Eye (tissue), 1 donor: ENCODE measurements around the gene OCA2.
A peak's percentile ranks its signal among the peaks of the same experiment; 100 is the strongest.
"Not testable (repeated sequence)": the region's sequence is repeated elsewhere in the genome, so short reads cannot be mapped to it uniquely, and the experiment has no call there.

ENCODE experiments used
- DNase-seq: peaks from one replicate; pipeline ENCODE4 v3.0.0-alpha.2; 2015

Gene OCA2

GRCh38 chr15:28021281-28022039 lies 77.7 kb downstream of the OCA2 start:
- peak; percentile 83 for DNase-seq

DNA sequence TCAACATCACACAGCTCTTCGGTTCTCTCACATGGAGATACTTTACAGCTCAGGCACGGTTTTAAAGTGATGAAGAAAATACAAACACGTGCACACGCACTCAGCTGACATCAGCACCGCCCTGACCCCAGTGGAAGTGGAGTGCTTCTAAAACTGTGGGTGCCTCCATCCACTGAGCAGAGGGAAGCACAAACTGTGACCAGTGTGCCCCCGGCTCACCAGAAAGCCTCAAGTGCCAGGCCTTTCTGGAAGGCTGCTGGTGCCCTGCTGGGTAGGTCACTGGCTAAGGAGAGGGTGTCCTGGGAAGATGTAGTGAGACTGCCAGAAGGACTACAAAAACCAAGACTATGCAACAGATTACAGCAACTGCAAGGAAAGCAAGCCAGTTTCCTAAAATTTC lies 78.5 kb downstream of the OCA2 start:
- no peak for DNase-seq

DNA sequence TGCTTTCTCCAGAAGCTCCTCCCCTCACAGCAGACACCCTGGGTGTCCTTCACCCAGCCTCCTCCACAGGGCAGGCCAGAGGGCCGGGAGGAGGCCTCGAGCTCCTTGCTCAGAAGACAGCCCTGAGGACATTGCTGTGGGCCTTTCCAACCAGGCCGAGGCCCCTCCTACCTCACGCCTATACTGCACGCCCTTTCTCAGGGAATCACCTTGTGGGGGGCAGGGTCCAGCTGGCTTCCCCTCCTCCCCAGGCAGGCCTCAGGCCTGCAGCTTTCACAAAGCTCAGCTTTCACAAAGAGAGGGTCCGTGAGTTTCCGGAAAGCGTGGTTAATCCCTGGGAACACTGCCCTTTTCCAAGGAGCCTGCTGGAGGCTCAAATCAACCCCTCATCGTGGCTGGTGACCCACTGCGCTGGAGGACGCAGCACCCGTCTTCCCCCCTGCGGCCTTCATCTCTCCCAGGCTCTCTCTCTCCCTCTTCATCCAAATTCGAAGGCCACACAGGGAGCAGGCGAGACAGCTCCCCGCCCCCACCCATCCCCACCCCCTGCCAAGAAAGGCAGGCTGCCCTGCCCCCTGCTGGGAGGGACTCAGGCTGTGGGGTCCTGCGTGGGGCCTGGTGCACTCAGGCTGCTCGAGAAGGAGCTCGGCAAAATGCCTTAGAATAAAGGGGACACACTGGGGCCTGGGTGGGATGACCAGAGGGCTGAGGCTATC lies 79.4 kb downstream of the OCA2 start:
- DNase-seq = no peak

DNA sequence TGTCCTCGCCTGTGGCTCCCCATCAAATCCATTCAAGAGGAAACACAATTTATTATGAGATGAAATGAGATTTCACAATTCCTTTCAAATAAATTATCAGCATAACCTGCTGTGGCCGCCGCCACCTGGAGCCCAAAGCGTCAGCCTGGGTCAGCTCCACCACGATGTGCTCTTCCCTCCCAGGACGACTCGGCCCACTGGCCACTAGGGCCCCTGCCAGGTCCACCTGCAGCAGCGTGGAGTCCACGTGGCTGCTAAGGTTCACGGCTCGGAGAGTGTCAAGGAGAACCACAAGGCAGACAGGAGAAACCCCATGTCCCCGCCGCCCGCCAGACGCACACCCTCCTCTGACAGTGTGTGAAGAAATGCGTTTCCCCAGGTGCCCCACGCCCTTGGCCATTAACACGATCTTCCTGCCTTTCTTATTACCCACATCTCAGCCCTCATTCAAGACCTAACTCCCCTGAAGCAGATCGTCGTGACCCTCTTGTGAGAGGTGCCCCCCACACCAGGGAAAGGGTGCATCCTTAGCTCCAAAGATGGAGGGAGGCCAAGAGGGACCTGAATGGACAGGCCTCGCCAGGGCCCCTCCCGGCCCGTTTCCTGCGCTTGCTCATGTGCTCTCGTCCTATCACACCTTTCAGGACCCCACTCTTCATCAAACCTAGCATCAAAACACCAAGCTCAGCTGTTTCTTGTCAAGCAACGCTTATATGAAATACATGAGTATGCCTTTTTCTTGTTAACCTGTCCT lies 80.6 kb downstream of the OCA2 start:
- no peak for DNase-seq

DNA sequence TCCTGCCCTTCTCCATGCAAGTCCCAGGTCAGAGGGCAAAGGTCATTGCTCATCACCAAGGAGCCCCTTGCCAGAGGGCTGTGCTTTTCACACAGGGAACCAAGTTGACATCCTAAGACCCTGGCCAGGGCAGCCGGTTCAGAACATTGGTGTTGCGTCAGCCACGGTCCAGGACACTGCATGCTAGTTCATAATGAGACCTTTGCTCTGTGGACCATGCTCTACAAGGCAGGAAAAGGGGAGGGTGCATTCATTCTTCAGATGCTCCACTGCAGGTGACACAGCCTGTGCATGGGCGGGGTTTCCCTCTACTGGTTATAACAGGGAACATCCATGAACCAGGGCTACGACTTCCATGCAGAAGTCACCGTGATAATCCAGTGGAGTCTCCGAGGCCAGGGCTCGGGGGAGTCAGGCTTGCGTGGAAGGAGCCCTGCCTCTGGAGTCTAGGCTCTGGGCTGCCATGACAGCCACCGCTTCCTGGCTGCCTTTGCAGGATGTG lies 81.6 kb downstream of the OCA2 start:
- peak; percentile 70 for DNase-seq

- DNase-seq = no peak
These were observed 83.3 kb downstream of the OCA2 start for GRCh38 chr15:28015855-28016254.

DNA sequence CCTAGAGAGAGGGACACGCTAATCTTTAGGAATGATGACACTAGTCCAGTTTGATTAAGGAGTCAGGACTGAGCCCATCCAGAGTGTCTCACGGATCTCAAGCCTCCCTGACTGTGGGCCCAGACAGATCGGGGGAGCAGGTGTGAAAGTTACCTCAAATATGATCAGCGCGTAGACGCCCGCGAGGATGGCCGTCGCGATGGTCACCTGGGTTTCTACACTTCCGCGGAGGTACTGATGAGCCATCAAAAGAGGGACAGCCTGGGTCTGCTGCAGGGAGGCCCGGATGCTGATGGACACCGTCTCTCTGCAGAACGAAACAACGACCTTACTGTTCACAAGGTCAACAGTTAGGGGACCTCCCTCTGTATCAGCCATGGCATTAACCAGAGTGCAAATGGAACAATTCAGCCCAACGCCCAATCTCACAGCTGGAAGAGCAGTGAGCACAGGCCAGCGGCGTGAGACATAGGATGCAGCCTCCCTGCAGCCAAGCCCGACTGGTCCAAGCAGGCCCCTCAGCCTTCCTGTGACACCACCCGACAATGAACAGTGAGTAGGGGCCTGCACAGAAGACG lies 84.4 kb downstream of the OCA2 start:
- no peak for DNase-seq

DNA sequence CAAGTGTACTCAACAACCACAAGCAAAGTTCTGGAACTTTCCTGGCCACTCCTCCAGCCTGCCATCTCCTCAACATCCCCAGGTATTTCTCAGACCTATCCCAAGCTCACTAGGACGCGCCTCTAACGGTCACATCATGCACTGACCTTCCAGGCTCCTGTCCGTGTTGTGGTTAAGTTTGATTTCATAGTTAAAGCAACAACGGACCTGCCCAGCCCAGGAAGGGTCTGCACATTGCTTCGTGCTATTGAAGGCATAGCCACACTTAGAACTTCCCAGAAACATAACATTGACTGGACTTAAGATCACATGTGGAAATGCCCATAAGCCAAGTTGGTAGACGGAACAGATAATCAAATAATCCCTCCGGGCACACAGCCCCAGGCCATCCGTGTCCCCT lies 85.1 kb downstream of the OCA2 start:
- no peak for DNase-seq

DNA sequence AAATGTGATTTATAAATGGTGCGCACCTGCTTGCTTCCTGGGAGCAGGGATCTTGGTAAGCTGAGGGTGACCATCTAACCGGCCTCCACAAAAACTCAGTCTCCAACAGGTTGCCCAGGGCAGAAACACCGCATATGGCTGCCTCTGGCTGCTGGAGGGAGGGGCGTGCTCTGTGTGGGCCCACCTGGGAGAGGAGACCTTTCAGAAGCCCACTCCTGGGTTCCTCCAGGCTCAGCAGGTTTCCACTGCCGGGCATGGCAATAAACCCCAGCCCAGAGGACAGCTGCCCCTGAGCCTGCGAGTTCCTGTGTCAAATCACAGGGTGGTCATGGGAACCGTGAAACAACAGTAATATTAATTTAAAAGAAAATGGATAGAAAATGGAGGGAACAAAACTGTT lies 85.6 kb downstream of the OCA2 start:
- DNase-seq = no peak

DNA sequence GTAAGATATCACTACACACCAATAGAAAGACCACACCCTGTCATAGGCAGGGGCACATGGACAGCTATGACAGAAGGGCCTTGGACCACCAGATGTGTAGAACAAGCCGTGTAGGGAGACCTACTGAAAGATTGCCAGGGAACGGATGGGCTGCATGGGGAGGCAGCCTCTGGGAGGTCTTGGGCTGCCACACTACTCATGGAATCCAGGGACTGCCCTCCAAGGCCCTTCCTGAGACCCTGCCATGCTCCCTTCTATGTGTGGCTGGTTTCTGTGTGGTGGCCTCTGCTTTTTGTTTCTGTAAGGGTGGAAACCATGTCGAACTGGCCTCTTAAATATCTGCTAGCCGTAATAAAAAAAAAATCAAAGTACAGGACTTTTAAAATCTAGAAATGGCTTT lies 86.9 kb downstream of the OCA2 start:
- DNase-seq = no peak

DNA sequence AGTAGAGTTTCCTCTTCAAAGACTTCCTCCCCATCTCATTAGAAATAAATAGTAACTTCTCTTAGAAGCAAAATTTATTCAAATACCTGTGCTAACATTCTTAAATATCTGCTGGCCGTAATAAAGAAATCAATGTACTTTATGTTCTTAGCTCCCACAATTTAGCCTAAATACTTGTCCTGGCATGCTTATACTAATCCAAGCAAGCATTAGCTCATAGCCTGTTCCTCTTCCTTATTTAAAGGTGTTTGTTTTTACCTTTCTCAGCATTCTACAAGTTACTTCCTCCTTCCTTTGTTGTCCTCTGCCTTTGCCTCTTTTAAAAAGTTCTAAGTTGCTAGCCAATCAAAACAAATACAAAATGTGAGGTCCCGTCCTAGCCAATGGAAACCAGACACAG lies 90.9 kb downstream of the OCA2 start:
- DNase-seq = not testable (repeated sequence)

DNA sequence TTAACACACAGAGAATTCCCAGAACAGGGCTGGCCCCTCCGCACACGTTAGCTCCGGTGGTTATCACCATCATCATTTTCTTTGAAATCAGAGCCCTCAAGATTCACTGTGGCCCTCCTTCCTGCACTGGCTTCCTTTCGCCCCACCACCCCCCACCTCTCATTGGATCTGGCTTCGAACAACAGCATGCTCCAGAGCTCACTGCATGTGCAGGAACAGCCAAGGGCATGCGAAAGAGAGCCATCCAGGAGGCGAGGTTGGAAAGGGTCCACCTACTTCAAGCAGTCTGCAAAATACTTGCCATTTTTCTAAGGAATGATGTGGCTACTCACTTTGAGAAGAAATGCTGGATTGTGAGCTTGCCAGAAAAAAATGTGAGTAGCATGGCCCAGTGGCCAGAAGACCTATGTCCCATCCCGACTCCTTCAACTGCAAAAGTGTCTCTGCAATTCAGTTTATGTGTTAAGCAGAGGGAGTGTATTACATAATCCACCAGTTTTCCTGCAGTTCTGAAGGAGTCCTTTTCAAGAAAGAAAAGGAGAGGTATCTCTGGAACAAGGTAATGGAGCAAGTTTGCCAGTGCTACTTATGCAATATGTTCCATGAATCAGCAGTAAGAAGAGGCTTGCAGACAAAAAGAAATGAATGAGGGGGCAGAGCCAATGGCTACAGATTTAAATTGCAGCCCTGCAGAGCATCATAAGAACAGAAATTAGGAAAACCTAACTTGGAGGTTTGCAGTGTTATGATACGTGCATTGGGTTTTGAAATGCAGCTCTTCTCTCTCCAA lies 92.8 kb downstream of the OCA2 start:
- no peak for DNase-seq

GRCh38 chr15:28005004-28005527 lies 94.0 kb downstream of the OCA2 start:
- no peak for DNase-seq

DNA sequence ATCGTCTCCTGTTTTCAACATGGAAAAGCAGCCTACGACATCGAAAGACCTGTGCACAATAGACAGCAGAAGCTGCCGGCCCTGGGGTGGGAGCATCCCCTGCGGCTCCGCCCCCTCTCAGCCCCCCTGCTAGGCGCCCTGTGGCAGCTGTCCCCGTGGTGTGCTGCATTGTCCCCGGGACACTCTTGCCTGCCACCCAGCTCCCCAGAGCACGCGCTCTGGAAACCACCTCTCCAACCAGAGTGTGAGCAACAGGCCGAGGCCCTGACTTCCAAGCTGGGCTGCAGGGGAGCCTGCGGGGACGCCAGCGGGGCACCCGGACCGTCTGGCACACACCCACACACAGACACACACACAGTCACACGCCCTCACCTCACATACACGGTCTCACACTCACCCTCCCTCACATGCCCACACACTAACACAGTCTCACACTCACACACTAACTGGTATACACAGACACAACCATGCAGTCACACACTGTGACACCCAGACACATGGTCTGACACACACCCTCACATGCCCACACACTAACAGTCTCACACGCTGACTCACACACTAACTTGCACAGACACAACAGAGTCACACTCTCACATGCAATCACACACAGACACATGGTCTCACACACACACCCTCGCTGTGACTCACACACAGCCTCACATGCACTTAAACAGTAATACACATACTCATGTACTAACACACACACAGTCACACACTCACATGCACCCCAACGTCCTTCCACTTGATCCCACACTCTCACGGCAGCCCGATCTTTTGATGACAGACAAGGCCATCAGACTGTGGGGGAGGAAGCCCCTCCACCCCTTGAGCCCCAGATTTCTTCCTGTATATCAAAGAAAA lies 94.7 kb downstream of the OCA2 start:
- no peak for DNase-seq

DNA sequence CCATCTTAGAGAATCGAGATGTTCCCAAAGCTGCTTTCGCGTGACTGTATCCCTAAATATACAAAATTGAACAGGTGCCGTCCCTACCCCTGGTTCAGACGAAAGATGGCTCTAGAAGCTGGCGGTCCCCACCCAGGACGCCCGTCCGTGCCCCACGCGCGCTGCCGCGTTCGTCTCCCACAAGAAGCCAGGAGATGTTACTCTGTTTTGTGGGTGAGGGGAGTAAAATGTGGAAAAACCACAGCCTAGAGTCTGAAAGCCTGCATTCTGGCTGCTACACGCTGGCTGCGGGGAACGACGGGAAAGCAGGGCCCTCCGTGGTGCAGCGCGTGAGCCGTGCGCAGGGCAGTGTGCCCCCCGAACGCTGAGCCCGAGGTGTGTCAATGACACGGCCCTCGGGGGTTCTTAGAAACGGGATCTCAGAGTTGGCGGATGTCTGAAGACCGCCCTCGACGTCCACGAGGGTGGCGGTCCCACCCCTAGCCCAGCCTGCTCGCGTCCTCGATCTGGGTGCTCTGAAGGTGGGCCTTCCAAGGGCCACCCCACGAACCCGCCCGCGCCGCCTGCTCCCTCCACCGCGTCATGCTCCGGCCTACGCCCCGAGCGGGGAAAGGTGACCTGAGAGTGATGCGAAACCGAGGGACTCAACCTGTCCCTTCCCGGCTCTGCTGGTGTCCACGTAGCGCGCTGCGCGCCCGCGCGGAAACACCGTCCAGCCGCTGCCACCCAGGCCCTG lies 95.6 kb downstream of the OCA2 start:
- DNase-seq = no peak

GRCh38 chr15:28002867-28003266 lies 96.2 kb downstream of the OCA2 start:
- DNase-seq = no peak

DNA sequence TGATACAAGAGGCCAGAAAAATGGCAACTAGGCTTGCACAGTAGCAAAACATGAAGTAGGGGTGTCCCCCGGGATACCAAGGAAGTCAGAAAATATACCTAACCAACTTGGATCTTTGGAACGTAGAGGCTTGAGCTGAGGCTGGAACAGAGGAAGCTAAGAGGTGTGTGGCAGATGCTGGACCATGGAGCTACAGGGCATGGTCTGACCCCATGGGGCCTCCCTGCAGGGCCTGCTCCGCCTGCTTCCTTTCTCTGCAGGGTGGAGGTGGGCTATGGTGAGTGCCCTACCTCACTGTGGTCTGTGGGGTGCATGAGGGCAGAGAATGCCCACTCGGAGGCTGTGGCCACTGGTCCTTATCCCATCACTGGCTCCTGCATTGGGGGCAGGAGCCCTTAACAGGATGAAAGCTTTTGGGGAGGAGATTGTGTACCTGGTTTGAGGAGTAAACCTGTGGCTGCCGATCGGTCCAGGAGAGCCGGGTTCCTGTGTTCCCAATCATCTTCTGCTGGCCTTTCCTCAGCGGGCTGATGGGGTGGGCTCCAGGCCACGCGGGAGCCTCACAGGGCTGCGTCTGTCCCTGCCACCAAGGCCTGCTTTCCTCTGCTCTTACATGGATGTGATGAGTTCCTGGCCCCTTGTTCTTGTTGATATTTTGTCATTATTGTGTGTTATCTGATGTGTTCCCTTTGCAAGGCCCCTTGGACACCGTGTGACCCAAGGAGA lies 96.8 kb downstream of the OCA2 start:
- no peak for DNase-seq

- DNase-seq = no peak
These were observed 97.5 kb downstream of the OCA2 start for GRCh38 chr15:28001641-28002040.

DNA sequence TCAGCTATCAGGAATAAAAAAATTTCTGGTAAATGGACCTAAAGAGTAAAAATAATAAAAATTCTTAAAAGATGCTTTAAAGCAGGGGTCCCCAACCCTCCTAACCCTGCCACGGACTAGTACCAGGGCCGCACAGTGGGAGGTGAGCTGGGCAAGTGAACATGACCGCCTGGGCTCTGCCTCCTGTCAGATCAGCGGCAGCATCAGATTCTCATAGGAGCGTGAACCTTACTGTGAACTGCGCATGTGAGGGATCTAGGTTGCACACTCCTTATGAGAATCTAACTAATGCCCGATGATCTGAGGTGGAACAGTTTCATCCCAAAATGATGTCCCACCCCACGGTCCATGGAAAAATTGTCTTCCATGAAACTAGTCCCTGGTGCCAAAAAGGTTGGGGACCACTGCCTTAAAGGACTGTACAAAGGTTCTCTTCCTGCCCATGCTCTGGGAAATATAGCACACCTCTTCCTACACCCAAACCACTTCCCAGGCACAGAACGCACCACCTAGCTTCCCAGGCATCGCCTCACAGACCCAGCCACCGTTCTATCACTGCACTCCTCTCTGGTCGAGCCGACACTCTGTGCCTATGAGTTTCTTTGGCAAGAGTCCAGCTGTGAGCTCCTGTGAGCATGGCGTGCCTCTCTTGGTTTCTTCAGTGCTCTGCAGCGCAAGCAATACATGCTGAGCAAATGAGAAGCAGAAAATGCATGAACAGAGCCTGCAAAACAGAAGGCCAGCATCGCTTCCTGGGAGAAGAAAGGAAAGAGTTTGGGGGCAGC lies 104.9 kb downstream of the OCA2 start:
- DNase-seq = peak; percentile 57
